Subcutaneous abdominal adipose tissue (tissue), 5 donors: Measurements from ENCODE around the gene CCDC167.

Experiments used
- H3K27ac ChIP-seq: one replicate; pipeline ENCODE4 v1.7.0; 2013; ENCODE audit warnings: low read depth, mild to moderate bottlenecking, inconsistent platforms, low read length, moderate library complexity
- H3K27me3 ChIP-seq, 5 donors: one replicate each; pipeline ENCODE4 v1.7.0; 2013; ENCODE audit warnings: low read length in 5 of 5, inconsistent platforms in 1 of 5; ENCODE audit not compliant: control insufficient read depth in 5 of 5, insufficient read depth in 4 of 5
- H3K36me3 ChIP-seq, 5 donors: one replicate each; pipeline ENCODE4 v1.7.0; 2013; ENCODE audit warnings: low read length in 5 of 5; ENCODE audit not compliant: control insufficient read depth in 5 of 5, insufficient read depth in 5 of 5
- H3K4me1 ChIP-seq, 5 donors: one replicate each; pipeline ENCODE4 v1.7.0; 2013; ENCODE audit warnings: low read length in 5 of 5, mild to moderate bottlenecking in 3 of 5, moderate library complexity in 1 of 5; ENCODE audit not compliant: control insufficient read depth in 5 of 5, insufficient read depth in 5 of 5
- H3K4me3 ChIP-seq, 5 donors: one replicate each; pipeline ENCODE4 v1.7.0; 2013; ENCODE audit warnings: low read length in 5 of 5, low read depth in 1 of 5
- H3K9ac ChIP-seq, 5 donors: one replicate each; pipeline ENCODE4 v1.7.0; 2013; ENCODE audit warnings: low read length in 5 of 5, mild to moderate bottlenecking in 4 of 5, moderate library complexity in 3 of 5
- H3K9me3 ChIP-seq, 5 donors: one replicate each; pipeline ENCODE4 v1.7.0; 2013; ENCODE audit warnings: low read length in 5 of 5; ENCODE audit not compliant: control insufficient read depth in 5 of 5
- donor health status: healthy.
- donor health status: healthy.
- donor health status: healthy.
- donor health status: healthy.
- donor health status: healthy.

Gene CCDC167

DNA sequence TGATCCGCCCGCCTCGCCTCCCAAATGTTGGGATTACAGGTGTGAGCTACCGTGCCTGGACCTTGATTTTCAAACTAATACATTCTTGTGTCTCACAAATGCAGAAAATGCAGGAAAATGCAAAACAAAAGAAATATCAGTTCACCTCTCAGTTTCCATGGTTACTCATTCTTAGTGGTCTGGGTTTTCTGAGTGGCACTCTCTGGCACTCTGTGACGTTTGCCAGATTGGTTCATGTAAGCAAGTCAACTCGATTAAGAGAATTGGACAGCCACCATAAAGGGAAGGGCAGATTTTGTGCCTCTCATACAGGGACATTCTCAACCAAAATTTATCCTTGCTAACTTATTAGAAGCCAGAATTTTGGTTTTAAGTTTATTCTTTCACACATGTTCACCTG, 58.0 kb downstream of the CCDC167 start:
- no peak overlapping the region for H3K9ac ChIP-seq
- no peak overlapping the region for H3K4me3 ChIP-seq
- no peak overlapping the region for H3K27ac ChIP-seq
- no peaks in the 10 kb centered on the region for H3K9me3 ChIP-seq
- no peaks in the 10 kb centered on the region for H3K27me3 ChIP-seq
- H3K4me1 ChIP-seq: peaks cover 0 to 17% (median 5%) of the 10 kb centered on the region in 5 donors
- peaks cover 42 to 75% (median 44%) of the 10 kb centered on the region in 5 donors for H3K36me3 ChIP-seq

DNA sequence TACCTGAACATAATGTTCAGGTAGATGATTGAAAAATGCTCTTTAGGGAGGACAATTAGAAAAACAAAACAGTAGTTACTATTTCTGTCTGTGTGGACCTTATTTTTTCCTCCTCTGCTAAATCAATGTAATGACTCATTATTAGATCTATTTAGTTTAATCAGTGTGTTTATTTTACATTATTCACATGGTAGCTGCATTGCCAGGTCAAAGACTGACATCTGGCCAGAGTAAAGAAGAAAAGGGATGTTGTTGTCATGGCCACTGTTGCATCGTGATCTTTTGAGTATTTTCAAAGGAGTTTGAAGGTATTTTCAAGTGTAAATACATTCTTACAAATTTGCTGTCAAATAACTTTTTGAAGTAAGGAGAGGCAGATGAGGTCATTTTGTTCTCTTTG, 60.8 kb downstream of the CCDC167 start:
- H3K4me3 ChIP-seq: no peak overlapping the region
- H3K36me3 ChIP-seq: peaks cover 27 to 67% (median 39%) of the 10 kb centered on the region in 5 donors
- no peaks in the 10 kb centered on the region for H3K9me3 ChIP-seq
- no peak overlapping the region for H3K9ac ChIP-seq
- no peaks in the 10 kb centered on the region for H3K27me3 ChIP-seq
- H3K27ac ChIP-seq: no peak overlapping the region
- H3K4me1 ChIP-seq: peaks cover 0 to 23% (median 10%) of the 10 kb centered on the region in 5 donors

DNA sequence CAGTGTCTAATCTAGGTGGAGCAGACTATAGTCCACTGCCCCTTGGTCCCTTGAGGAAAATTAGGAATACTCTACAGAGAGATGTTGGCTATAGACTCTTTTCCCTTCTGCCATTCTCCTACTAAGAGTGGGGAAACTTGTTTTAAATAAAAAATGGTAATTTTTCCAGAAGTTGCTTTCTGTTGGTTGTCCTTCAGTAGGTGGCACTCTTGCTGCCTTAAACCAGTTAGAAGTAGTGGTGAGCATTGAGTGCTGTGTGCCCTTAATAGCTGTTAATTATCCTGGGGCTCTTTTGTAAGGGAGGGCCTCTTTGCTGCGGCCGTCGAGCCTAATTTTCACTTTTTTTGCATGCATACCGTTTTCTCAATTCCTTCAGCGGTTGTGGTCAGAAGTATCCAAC, 63.9 kb downstream of the CCDC167 start:
- Histone ChIP-seq H3K27me3 (no peaks in the 10 kb centered on the region), H3K9ac (no peak overlapping the region), H3K4me3 (no peak overlapping the region), H3K4me1 (peaks cover 0 to 20% (median 17%) of the 10 kb centered on the region in 5 donors), H3K9me3 (no peaks in the 10 kb centered on the region), H3K36me3 (peaks cover 25 to 55% (median 32%) of the 10 kb centered on the region in 5 donors), H3K27ac (no peak overlapping the region)

DNA sequence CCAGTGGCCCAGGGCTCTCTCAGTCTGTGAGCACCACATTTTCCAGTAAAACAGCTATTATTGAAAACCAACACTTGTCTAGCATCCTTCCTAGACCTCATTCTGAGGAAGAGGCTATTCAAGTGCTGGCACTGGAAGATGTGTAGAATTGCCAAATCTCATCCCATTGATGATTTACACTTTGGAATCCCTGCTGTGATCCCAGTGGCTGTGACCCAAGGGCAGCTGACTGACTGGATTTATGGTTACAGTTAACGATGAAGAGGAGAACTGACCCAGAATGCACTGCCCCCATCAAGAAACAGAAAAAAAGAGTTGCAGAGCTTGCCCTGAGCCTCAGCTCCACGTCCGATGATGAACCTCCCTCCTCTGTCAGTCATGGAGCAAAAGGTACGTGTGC, 64.3 kb downstream of the CCDC167 start:
- Histone ChIP-seq H3K9ac (no peak overlapping the region), H3K9me3 (no peaks in the 10 kb centered on the region), H3K27me3 (no peaks in the 10 kb centered on the region), H3K36me3 (peaks cover 22 to 50% (median 31%) of the 10 kb centered on the region in 5 donors), H3K4me3 (no peak overlapping the region), H3K4me1 (peaks cover 0 to 20% (median 17%) of the 10 kb centered on the region in 5 donors), H3K27ac (no peak overlapping the region)

DNA sequence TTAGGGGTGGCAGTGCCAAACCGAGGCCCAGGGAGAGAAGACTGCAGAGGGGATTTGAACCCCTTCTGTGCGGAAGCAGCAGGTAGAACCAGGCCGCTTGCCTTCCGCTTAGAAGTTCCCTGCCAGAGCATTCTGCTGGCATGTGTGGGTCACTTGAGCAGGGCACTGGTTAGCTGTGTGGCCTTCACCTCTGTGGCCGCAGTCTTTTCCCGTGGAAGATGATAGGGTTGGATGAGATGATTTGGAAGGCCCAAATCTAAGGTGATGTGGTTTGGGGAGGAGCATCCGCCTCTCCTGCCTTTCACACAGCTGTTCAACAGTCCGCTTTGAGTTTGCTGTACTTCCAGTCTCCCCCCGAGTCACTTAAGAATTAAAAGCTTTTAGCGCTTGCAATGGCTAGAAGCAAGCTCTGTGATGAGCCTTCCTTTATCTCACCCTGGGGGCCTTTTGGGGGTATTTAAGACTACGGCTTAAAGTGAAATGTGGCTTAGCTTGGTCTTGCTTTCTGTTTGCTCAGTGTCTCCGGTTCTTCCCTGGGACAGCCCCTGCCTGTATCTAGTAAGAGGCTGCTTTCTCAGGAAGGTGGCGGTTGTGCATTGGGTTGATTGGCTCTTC, 65.9 kb downstream of the CCDC167 start:
- peak overlapping the region; percentile 79 for H3K27ac ChIP-seq
- H3K9me3 ChIP-seq: no peaks in the 10 kb centered on the region
- H3K36me3 ChIP-seq: peaks cover 15 to 35% (median 29%) of the 10 kb centered on the region in 5 donors
- peak overlapping the region; percentile 74 to 97 (median 90) for H3K4me3 ChIP-seq
- H3K9ac ChIP-seq: peak overlapping the region; percentile 65 to 99 (median 92)
- H3K4me1 ChIP-seq: peaks cover 0 to 20% (median 17%) of the 10 kb centered on the region in 5 donors
- no peaks in the 10 kb centered on the region for H3K27me3 ChIP-seq
